Testis (tissue), 3 donors: ENCODE measurements around the gene TMPRSS13. TPM values are rescaled to one million over a fixed set of nuclear protein-coding genes. Genes with fewer than 3 reads are reported as not detected.

ENCODE experiments used
- DNase-seq: peaks from one replicate; pipeline ENCODE4 v3.0.0-alpha.2; 2019
- H3K27ac ChIP-seq, 2 donors: fragments of 200-600 bp; sonication (generic); one replicate each; pipeline ENCODE4 v1.5.1; 2019
- H3K27me3 ChIP-seq: fragments of 200-600 bp; sonication (generic); one replicate; pipeline ENCODE4 v1.5.1; 2019
- H3K36me3 ChIP-seq: fragments of 200-600 bp; sonication (generic); one replicate; pipeline ENCODE4 v1.5.1; 2017; ENCODE audit warnings: low read depth; ENCODE audit errors: missing control alignments
- H3K4me1 ChIP-seq: fragments of 200-600 bp; sonication (generic); one replicate; pipeline ENCODE4 v1.5.1; 2019
- H3K4me3 ChIP-seq, 2 donors: fragments of 200-600 bp; sonication (generic); one replicate each; pipeline ENCODE4 v1.5.1; 2017 to 2019
- H3K9me3 ChIP-seq: fragments of 200-600 bp; sonication (generic); one replicate; pipeline ENCODE4 v1.5.1; 2017
- POLR2A ChIP-seq: fragments of 450-650 bp; IDR thresholded peaks from one replicate; pipeline ENCODE4 v1.6.1; 2017; ENCODE audit warnings: antibody characterized with exemption, mild to moderate bottlenecking, moderate library complexity
- WGBS, 2 donors: methylation state at CpG; one replicate each; pipeline ENCODE4 v1.1.5; 2018; 5-methylcytosine and 5-hydroxymethylcytosine counted together
- intact Hi-C: fragments of 100-400 bp; cut with DNase I; formaldehyde crosslinking; loops from one replicate; pipeline ENCODE4 v1.15.1; 2023; ENCODE audit warnings: low total_unique reads
- polyA plus RNA-seq: library from polyadenylated mRNA; stranded (reverse); fragments of 350-450 nt; fragmentation: Illumina TruSeq; extraction: RNeasy Lipid Tissue Mini Kit (QIAGEN cat#74804); gene quantifications from one replicate; pipeline ENCODE4 v1.2.3, GENCODE V29; 2014; ENCODE audit warnings: low read depth, low replicate concordance; ENCODE audit not compliant: insufficient read depth
- total RNA-seq, 2 donors: library from RNA; depleted of rRNA; stranded (reverse); fragments of >200 nt; gene quantifications; one replicate each; pipeline ENCODE4 v1.2.3, GENCODE V29; 2016
- TF ChIP-seq, protein P1 (sequence below), 3 experiments: fragments of 450-650 bp in 2 of 3; fragments of 200-600 bp in 1 of 3; sonication (generic) in 1 of 3; IDR thresholded peaks; one replicate each; pipeline ENCODE4 v1.5.1; 2016 to 2019; ENCODE audit warnings: antibody characterized with exemption in 3 of 3, mild to moderate bottlenecking in 2 of 3, moderate library complexity in 1 of 3

Gene TMPRSS13
- total and polyA plus RNA-seq, 3 donors from 2014 or later: 0.74 to 0.91 (median 0.87) TPM

GRCh38 chr11:117881217-117881616 lies 48.0 kb downstream of the TMPRSS13 start:
- Histone ChIP-seq H3K27ac (no peak overlapping the region), H3K4me3 (no peak overlapping the region), H3K27me3 (no peaks in the 10 kb centered on the region), H3K9me3 (no peaks in the 10 kb centered on the region), H3K4me1 (peaks cover 24% of the 10 kb centered on the region), H3K36me3 (no peaks in the 10 kb centered on the region)
- no peak for DNase-seq
- TF ChIP-seq POLR2A: no peak
- TF ChIP-seq, protein P1, sequence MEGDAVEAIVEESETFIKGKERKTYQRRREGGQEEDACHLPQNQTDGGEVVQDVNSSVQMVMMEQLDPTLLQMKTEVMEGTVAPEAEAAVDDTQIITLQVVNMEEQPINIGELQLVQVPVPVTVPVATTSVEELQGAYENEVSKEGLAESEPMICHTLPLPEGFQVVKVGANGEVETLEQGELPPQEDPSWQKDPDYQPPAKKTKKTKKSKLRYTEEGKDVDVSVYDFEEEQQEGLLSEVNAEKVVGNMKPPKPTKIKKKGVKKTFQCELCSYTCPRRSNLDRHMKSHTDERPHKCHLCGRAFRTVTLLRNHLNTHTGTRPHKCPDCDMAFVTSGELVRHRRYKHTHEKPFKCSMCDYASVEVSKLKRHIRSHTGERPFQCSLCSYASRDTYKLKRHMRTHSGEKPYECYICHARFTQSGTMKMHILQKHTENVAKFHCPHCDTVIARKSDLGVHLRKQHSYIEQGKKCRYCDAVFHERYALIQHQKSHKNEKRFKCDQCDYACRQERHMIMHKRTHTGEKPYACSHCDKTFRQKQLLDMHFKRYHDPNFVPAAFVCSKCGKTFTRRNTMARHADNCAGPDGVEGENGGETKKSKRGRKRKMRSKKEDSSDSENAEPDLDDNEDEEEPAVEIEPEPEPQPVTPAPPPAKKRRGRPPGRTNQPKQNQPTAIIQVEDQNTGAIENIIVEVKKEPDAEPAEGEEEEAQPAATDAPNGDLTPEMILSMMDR (IDR thresholded peaks at IDR 0.05): no peak
- 80 to 82% methylated on average over 5 of the region's 5 CpGs for WGBS, 2 donors
- intact Hi-C loops: no loop called here

DNA sequence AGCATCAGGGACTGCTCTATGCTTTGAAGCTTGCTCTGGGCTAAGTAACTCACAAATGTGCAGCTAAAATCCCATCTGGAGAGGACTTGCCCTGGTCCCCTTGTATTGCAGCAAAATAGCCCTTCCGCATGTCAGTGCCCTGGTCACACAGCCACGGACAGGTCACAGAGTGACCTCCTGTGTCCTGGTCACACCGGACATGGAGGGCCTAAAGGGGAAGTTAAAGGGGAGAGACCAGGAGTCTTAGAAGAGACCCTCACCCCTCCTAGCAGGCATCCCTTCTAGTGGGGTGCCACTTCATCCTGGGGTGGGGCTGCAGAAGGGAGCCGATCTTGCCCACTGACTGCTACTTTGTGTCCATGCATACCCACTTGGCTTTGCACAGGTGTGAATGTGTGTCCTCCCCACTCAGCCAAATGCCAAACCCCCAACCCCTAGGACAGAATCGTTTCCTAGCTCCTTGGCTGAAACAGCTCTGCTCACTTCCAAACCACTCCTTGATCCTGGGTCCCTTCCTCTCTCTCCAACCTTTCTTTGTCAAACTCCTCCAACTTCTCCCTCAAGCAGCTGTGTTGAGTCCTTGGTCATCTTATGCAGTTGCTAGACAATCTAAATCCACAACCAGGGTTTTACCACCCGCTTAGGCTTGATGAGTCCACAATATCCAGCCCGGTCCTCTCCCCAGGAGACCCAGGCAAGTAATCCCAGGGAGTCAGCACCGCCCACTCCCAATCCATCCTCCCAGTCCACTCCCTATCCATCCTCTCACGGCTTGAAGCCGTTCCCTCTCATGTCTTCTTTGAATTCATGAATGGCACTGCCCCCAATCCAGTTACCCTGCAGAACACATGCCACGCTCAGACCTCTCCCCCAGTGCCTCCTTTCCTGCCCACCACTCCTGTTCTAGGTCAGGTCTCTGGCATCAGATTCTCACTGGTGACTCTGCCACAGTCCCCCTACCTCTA lies 49.4 kb downstream of the TMPRSS13 start:
- no peaks in the 10 kb centered on the region for H3K36me3 ChIP-seq
- intact Hi-C loops: no loop called here
- TF ChIP-seq, protein P1 (IDR thresholded peaks at IDR 0.05): no peak
- no peak for TF ChIP-seq POLR2A
- H3K9me3 ChIP-seq: no peaks in the 10 kb centered on the region
- peaks cover 17% of the 10 kb centered on the region for H3K4me1 ChIP-seq
- WGBS, 2 donors: 89 to 90% methylated on average over 11 of the region's 11 CpGs
- no peaks in the 10 kb centered on the region for H3K27me3 ChIP-seq
- no peak overlapping the region for H3K27ac ChIP-seq
- DNase-seq: no peak
- H3K4me3 ChIP-seq: no peak overlapping the region

- Histone ChIP-seq H3K27ac (no peak overlapping the region), H3K27me3 (no peaks in the 10 kb centered on the region), H3K36me3 (no peaks in the 10 kb centered on the region), H3K9me3 (no peaks in the 10 kb centered on the region), H3K4me3 (no peak overlapping the region), H3K4me1 (peaks cover 20% of the 10 kb centered on the region)
- DNase-seq: no peak
- TF ChIP-seq, protein P1 (IDR thresholded peaks at IDR 0.05): no peak
- TF ChIP-seq POLR2A: no peak
- intact Hi-C loops: no loop called here
- 86 to 98% methylated on average over 3 of the region's 3 CpGs for WGBS, 2 donors
These were observed 50.2 kb downstream of the TMPRSS13 start for GRCh38 chr11:117878939-117879475.

DNA sequence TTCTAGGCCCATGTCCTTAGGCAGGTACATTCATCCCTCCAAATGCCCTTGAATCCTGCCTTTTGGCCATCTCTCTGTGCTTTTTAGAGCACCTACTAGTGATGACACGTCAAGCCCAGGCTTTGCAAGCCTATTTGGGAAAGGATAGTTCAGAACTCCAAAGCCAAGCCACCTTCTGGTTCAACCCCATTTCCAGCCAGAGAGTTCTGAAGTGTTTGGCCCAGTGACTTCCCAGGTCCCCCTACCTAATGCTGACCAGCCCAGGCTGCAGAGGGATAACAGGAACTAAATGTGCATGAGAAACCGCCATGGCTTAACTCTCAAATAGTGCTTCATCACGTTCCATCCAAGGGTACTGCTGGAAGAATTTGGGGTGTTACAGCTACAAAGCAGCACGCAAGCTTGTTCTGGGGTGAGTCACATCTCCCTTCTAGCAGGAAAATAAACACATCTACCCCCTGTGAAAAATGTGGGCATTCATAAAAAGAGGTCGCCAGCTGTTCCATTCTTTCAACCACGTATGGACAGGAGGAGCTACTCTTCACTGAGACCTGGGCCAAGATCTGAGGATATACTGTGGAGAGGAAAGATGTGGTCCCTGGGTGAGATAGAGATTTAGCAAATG lies 50.8 kb downstream of the TMPRSS13 start:
- intact Hi-C loops: no loop called here
- Histone ChIP-seq H3K36me3 (no peaks in the 10 kb centered on the region), H3K9me3 (no peaks in the 10 kb centered on the region), H3K27me3 (no peaks in the 10 kb centered on the region), H3K27ac (no peak overlapping the region), H3K4me3 (no peak overlapping the region), H3K4me1 (peaks cover 25% of the 10 kb centered on the region)
- no peak for DNase-seq
- TF ChIP-seq POLR2A: no peak
- TF ChIP-seq, protein P1 (IDR thresholded peaks at IDR 0.05): no peak
- WGBS, 2 donors: 92% methylated on average over 6 of the region's 6 CpGs
